ENCODE data around the gene IGSF22. TPM values are rescaled to one million over a fixed set of nuclear protein-coding genes. Genes with fewer than 3 reads are reported as not detected.

IGSF22 gene
- total and polyA plus RNA-seq, 9 of the 15 experiments (the other 6 are each of a cell fraction or from before 2014, with no cell fraction given): not detected

DNA sequence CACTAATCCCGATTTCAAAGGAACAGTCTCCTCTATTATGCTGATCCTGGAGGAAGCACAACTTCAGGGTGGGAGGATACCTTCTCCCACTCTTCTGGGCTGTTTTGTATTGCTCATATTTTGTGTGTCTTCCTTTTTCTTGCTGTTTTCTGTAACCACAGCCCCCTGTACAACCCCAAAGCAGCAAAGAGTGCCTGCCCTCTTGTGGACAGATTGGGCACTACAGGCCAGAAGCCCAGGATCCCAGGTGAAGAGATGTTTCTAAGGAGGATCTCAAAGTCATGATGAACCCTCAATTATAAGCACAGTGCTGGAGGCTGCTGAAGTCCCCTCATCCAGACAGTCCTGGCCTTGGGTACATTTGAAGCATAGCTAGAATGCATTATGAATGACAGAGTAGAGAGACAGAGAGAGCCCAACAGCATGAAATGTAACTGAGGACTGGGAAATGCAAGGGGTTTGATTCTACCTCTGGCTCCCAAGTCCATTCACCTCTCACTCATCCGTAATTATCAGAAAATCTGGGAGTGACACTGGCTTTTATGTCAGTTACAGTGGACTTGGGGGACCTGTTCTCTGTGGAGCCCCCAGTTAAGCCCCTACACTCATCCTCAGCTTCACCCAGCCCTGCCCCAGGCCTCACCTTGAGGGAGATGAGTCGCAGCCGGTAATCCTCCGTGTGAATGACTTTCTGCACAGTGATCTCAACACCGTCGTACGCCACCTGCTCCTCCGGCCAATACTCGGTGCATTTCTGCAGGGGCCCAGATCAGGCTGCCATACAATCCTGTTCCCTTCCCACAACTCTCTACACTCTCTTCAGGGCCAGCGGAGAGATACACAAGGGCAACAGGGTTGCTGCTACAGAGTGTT is 6.2 kb upstream of the IGSF22 start (continued):
- TF ChIP-seq, protein P1, sequence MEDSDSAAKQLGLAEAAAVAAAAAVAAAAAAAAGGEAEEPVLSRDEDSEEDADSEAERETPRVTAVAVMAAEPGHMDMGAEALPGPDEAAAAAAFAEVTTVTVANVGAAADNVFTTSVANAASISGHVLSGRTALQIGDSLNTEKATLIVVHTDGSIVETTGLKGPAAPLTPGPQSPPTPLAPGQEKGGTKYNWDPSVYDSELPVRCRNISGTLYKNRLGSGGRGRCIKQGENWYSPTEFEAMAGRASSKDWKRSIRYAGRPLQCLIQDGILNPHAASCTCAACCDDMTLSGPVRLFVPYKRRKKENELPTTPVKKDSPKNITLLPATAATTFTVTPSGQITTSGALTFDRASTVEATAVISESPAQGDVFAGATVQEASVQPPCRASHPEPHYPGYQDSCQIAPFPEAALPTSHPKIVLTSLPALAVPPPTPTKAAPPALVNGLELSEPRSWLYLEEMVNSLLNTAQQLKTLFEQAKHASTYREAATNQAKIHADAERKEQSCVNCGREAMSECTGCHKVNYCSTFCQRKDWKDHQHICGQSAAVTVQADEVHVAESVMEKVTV (CRISPR knock-in tag; IDR thresholded peaks at IDR 0.05): peak; percentile 46
- TF ChIP-seq SMC3 (conservative IDR thresholded peaks at IDR 0.05; ENCODE audit: insufficient read depth, low read depth, low read length) (peak; percentile 69; the same call in 1 of the 2 replicates), SRF (CRISPR knock-in tag; IDR thresholded peaks at IDR 0.05) (no peak), MAZ (CRISPR knock-in tag; conservative IDR thresholded peaks at IDR 0.05 in 1 of 2, IDR thresholded peaks at IDR 0.05 in 1 of 2) (peak in 1 of 2 experiments; percentile 30; a peak in 1 of 4 replicates), XRCC5 (IDR thresholded peaks at IDR 0.05; ENCODE audit: low read depth, low read length) (0 out of 2 replicates have a peak, but pooled peaks have one; percentile 59), ZNF263 (CRISPR knock-in tag; IDR thresholded peaks at IDR 0.05; ENCODE audit: borderline replicate concordance) (no peak)
- TF ChIP-seq, protein P2, sequence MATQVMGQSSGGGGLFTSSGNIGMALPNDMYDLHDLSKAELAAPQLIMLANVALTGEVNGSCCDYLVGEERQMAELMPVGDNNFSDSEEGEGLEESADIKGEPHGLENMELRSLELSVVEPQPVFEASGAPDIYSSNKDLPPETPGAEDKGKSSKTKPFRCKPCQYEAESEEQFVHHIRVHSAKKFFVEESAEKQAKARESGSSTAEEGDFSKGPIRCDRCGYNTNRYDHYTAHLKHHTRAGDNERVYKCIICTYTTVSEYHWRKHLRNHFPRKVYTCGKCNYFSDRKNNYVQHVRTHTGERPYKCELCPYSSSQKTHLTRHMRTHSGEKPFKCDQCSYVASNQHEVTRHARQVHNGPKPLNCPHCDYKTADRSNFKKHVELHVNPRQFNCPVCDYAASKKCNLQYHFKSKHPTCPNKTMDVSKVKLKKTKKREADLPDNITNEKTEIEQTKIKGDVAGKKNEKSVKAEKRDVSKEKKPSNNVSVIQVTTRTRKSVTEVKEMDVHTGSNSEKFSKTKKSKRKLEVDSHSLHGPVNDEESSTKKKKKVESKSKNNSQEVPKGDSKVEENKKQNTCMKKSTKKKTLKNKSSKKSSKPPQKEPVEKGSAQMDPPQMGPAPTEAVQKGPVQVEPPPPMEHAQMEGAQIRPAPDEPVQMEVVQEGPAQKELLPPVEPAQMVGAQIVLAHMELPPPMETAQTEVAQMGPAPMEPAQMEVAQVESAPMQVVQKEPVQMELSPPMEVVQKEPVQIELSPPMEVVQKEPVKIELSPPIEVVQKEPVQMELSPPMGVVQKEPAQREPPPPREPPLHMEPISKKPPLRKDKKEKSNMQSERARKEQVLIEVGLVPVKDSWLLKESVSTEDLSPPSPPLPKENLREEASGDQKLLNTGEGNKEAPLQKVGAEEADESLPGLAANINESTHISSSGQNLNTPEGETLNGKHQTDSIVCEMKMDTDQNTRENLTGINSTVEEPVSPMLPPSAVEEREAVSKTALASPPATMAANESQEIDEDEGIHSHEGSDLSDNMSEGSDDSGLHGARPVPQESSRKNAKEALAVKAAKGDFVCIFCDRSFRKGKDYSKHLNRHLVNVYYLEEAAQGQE (IDR thresholded peaks at IDR 0.05; ENCODE audit: borderline replicate concordance): peak; percentile 71; the same call in 1 of the 2 replicates
- TF ChIP-seq, protein P2 (CRISPR knock-in tag; IDR thresholded peaks at IDR 0.05; ENCODE audit: low read depth): no peak

All from K562 (cell line).